Measurements from ENCODE around the gene NUP107. TPM values are rescaled to one million over a fixed set of nuclear protein-coding genes. Genes with fewer than 3 reads are reported as not detected.

NUP107 gene
- total RNA-seq, 1 donor from 2014 or later, result 37.9 TPM

- DNase-seq (ENCODE audit: low spot score), result no peak
These were observed 86.8 kb downstream of the NUP107 start for GRCh38 chr12:68773582-68773981.

GRCh38 chr12:68775121-68775630 is 88.4 kb downstream of the NUP107 start:
- DNase-seq (ENCODE audit: low spot score), result no peak

GRCh38 chr12:68776976-68777610 is 90.3 kb downstream of the NUP107 start:
- DNase-seq (ENCODE audit: low spot score), result no peak

- DNase-seq (ENCODE audit: low spot score), result no peak
These were observed 92.5 kb downstream of the NUP107 start for GRCh38 chr12:68779280-68779679.

GRCh38 chr12:68780731-68781130 is 94.0 kb downstream of the NUP107 start:
- DNase-seq (ENCODE audit: low spot score), result no peak

- no peak for DNase-seq (ENCODE audit: low spot score)
These were observed 95.0 kb downstream of the NUP107 start for GRCh38 chr12:68781728-68782127.

- no peak for DNase-seq (ENCODE audit: low spot score)
These were observed 97.2 kb downstream of the NUP107 start for GRCh38 chr12:68784015-68784414.

- no peak for DNase-seq (ENCODE audit: low spot score)
These were observed 98.6 kb downstream of the NUP107 start for GRCh38 chr12:68785358-68785757.

- DNase-seq (ENCODE audit: low spot score), result no peak
These were observed 99.0 kb downstream of the NUP107 start for GRCh38 chr12:68785823-68786222.

- no peak for DNase-seq (ENCODE audit: low spot score)
These were observed 100.2 kb downstream of the NUP107 start for GRCh38 chr12:68786929-68787328.

- DNase-seq (ENCODE audit: low spot score), result no peak
These were observed 101.9 kb downstream of the NUP107 start for GRCh38 chr12:68788554-68789143.

GRCh38 chr12:68789144-68789878 is 102.5 kb downstream of the NUP107 start:
- no peak for DNase-seq (ENCODE audit: low spot score)

- DNase-seq (ENCODE audit: low spot score), result peak; percentile 22
These were observed 103.5 kb downstream of the NUP107 start for GRCh38 chr12:68790081-68790951.

GRCh38 chr12:68790952-68791234 is 104.1 kb downstream of the NUP107 start:
- DNase-seq (ENCODE audit: low spot score), result no peak

GRCh38 chr12:68791897-68792481 is 105.2 kb downstream of the NUP107 start:
- peak; percentile 18 for DNase-seq (ENCODE audit: low spot score)

- peak; percentile 7 for DNase-seq (ENCODE audit: low spot score)
These were observed 106.2 kb downstream of the NUP107 start for GRCh38 chr12:68792952-68793351.

GRCh38 chr12:68793436-68793835 is 106.7 kb downstream of the NUP107 start:
- peak; percentile 9 for DNase-seq (ENCODE audit: low spot score)

GRCh38 chr12:68793975-68794652 is 107.3 kb downstream of the NUP107 start:
- DNase-seq (ENCODE audit: low spot score), result peak; percentile 25

- no peak for DNase-seq (ENCODE audit: low spot score)
These were observed 108.0 kb downstream of the NUP107 start for GRCh38 chr12:68794653-68795251.

All from ureter (tissue), 1 donor.